Mesothelial cell of epicardium (in vitro differentiated cells): ENCODE data around the gene TRPV5. TPM values are rescaled to one million over a fixed set of nuclear protein-coding genes. Genes with fewer than 3 reads are reported as not detected.

Source experiments
- DNase-seq, 2 experiments: peaks; one replicate each; pipeline ENCODE4 v3.0.0; 2021; ENCODE audit warnings: low spot score in 2 of 2; ENCODE audit not compliant: unreplicated experiment in 2 of 2
- H3K27ac Mint-ChIP-seq: 2 replicates; pipeline ENCODE4 v1.8.0; 2021; ENCODE audit warnings: mixed read lengths
- H3K27me3 Mint-ChIP-seq: 2 replicates; pipeline ENCODE4 v1.8.0; 2021; ENCODE audit warnings: low read depth, mixed read lengths
- H3K36me3 Mint-ChIP-seq: 2 replicates; pipeline ENCODE4 v1.8.0; 2021; ENCODE audit warnings: mixed read lengths
- H3K4me1 Mint-ChIP-seq: 2 replicates; pipeline ENCODE4 v1.8.0; 2021; ENCODE audit warnings: mixed read lengths
- H3K4me3 Mint-ChIP-seq: 2 replicates; pipeline ENCODE4 v1.8.0; 2021; ENCODE audit warnings: mild to moderate bottlenecking, moderate library complexity, mixed read lengths
- H3K9me3 Mint-ChIP-seq: 2 replicates; pipeline ENCODE4 v1.8.0; 2021; ENCODE audit warnings: mixed read lengths
- CTCF ChIP-seq: fragments of 200-600 bp; sonication (generic); IDR thresholded peaks from one replicate; pipeline ENCODE4 v1.5.0; 2021; ENCODE audit warnings: antibody characterized with exemption; ENCODE audit not compliant: unreplicated experiment
- total RNA-seq: library from RNA; stranded (reverse); gene quantifications from 3 replicates; pipeline ENCODE4 v1.2.1, GENCODE V29; 2021

Gene TRPV5
- total RNA-seq, 1 donor from 2014 or later = 0.56 TPM

GRCh38 chr7:142948603-142949002 is 15.1 kb upstream of the TRPV5 start:
- no peak for DNase-seq
- Mint-ChIP-seq H3K9me3 (peaks cover under 1% of the 10 kb centered on the region), H3K4me1 (peaks cover 2% of the 10 kb centered on the region), H3K4me3 (no peak overlapping the region), H3K36me3 (peaks cover under 1% of the 10 kb centered on the region), H3K27ac (no peak overlapping the region), H3K27me3 (peaks cover 3% of the 10 kb centered on the region)
- TF ChIP-seq CTCF = no peak

DNA sequence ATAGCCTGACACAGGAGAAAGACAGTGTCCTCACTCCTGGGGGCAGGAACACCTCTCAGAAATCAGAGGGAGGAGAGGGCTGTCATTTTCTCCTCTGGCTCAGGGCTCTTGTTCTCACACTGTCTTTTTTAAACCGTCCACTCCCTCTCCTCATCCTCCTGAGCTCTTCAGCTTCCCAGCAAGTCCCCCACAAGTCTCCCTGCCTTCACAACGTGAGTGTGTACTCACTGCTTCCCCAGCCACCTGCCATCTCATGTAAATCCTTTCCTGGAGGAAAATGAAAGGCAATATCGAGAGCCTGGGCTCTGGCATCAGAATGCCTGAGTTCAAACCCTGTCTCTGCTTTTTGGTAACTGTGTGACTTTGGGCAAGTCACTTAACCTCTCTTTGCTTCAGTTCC is 11.5 kb upstream of the TRPV5 start:
- Mint-ChIP-seq H3K27ac (no peak overlapping the region), H3K4me3 (no peak overlapping the region), H3K27me3 (no peaks in the 10 kb centered on the region), H3K9me3 (no peaks in the 10 kb centered on the region), H3K4me1 (peaks cover 10% of the 10 kb centered on the region), H3K36me3 (no peaks in the 10 kb centered on the region)
- DNase-seq = no peak
- no peak for TF ChIP-seq CTCF

GRCh38 chr7:142943706-142944268 is 10.2 kb upstream of the TRPV5 start:
- no peak overlapping the region for H3K4me3 Mint-ChIP-seq
- no peaks in the 10 kb centered on the region for H3K27me3 Mint-ChIP-seq
- TF ChIP-seq CTCF = no peak
- H3K4me1 Mint-ChIP-seq = peaks cover 10% of the 10 kb centered on the region
- no peaks in the 10 kb centered on the region for H3K9me3 Mint-ChIP-seq
- no peak for DNase-seq
- H3K27ac Mint-ChIP-seq = no peak overlapping the region
- H3K36me3 Mint-ChIP-seq = no peaks in the 10 kb centered on the region

DNA sequence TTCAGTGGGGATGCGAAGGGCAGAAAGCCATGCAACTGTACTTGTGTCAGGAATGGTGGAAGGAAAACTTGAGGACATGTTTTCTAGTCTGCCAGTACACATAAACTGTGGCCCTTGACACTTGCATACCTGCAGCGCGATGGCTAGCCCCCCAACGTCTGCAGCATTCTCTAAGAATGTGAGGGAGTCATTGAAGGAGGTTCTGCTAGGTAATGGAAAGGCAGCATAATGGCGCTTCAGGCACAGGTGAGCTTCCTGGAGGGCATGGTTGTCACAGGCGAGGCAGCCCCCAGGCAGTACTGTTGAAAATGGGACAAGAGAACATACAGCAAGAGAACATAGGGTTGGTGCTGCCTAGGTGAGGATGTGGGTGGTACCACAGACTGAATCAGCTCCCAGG is 9.2 kb upstream of the TRPV5 start:
- no peak overlapping the region for H3K4me3 Mint-ChIP-seq
- no peaks in the 10 kb centered on the region for H3K27me3 Mint-ChIP-seq
- H3K9me3 Mint-ChIP-seq = no peaks in the 10 kb centered on the region
- TF ChIP-seq CTCF = no peak
- peaks cover 10% of the 10 kb centered on the region for H3K4me1 Mint-ChIP-seq
- H3K36me3 Mint-ChIP-seq = no peaks in the 10 kb centered on the region
- DNase-seq = no peak
- H3K27ac Mint-ChIP-seq = no peak overlapping the region

DNA sequence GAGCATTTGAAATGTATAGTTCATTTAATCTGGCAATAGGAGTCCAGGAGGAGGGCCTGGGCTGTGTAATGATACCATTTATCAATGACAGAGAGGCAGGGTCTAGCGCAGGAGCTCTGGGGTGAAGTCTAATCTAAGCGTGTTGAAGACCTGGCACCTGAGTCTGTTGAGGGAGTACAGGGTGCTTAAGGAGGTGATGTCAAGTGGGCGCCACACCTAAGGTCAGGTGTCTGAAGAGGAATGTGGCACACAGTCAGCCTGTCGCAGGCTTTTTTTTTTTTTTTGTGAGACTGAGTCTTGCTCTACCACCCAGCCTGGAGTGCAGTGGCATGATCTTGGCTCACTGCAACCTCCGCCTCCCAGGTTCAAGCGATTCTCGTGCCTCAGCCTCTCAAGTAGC is 8.0 kb upstream of the TRPV5 start:
- H3K36me3 Mint-ChIP-seq = no peaks in the 10 kb centered on the region
- no peaks in the 10 kb centered on the region for H3K27me3 Mint-ChIP-seq
- TF ChIP-seq CTCF = no peak
- no peak overlapping the region for H3K4me3 Mint-ChIP-seq
- no peaks in the 10 kb centered on the region for H3K9me3 Mint-ChIP-seq
- H3K4me1 Mint-ChIP-seq = peaks cover 10% of the 10 kb centered on the region
- DNase-seq = no peak
- no peak overlapping the region for H3K27ac Mint-ChIP-seq

DNA sequence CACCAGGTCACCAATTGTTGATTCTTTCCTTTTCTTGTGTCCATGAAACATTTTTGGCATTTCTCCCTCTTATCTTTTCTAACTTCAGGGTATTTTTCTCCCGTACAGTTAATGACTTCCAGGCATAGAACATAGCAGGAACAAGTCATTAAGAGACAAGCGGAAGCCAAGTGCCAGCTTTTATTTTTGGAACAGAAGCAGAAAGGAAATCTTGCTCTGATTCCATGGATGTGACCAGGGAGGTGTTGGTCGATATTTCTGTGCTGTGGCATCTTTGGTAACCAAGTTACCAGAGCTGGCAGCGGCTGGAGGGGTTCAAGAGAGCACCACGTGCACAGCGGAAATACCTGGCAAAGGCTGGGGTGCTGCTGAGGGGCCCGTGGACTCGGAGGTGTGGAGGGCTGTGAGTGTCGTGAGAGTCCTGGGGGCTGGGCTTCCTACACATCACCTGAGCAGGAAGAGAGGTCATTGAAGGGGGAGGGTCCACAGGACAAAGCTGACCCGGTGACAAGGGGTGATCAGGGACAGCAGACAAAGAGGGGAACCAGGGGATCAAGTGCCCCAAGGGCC is 7.5 kb upstream of the TRPV5 start:
- H3K9me3 Mint-ChIP-seq = no peaks in the 10 kb centered on the region
- TF ChIP-seq CTCF = no peak
- H3K4me1 Mint-ChIP-seq = peaks cover 10% of the 10 kb centered on the region
- H3K4me3 Mint-ChIP-seq = no peak overlapping the region
- peak overlapping the region; percentile 39 for H3K27ac Mint-ChIP-seq
- no peaks in the 10 kb centered on the region for H3K27me3 Mint-ChIP-seq
- no peaks in the 10 kb centered on the region for H3K36me3 Mint-ChIP-seq
- DNase-seq = no peak
